GM19463 (cell line): ENCODE measurements around the gene KMT5C.
A peak's percentile ranks its signal among the peaks of the same experiment; 100 is the strongest.

Experiments used
- ATAC-seq: cut with Tn5 transposase; IDR thresholded peaks from one replicate; pipeline ENCODE4 v1.9.1; 2021; ENCODE audit warnings: mild to moderate bottlenecking, moderate library complexity; ENCODE audit not compliant: unreplicated experiment

Gene KMT5C

DNA sequence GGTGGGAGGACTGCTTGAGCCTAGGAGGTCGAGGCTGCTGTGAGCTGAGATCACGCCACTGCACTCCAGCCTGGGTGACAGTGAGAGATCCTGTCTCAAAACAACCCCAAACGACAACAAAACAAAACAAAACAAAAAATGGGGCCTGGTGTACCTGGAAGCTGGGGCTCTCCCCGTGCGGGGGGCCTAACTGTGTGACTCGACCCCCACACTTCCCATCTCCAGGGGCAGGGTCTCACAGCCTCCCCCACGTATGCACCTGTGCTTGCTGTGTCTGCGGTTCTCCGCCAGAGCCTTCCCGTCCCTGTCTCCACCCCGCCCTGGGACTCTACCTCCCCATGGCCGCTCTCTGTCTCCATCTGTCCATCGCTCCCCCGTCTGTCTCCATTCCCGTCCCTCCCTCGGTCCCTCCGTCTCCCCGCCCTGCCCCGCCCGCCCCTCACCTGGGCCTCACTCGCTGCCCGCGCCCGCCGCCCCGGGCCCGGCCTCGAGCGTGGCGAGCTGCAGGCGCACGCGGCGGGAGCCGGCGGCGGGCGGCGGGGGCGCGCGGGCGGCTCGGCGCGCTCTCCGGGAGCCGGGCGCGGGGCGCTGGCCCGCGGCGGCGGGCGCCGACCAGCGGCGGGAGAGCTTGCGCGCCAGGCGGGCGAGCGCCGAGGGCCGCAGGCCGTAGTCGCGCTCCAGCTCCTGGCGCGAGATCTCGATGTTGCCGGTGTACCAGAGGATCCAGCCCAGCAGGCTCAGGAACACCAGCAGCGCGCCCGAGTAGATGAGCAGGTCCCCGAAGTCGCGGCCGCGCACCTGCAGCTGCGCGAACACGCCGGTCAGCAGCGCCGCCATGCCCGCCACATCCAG is 43.8 kb downstream of the KMT5C start:
- ATAC-seq: no peak

DNA sequence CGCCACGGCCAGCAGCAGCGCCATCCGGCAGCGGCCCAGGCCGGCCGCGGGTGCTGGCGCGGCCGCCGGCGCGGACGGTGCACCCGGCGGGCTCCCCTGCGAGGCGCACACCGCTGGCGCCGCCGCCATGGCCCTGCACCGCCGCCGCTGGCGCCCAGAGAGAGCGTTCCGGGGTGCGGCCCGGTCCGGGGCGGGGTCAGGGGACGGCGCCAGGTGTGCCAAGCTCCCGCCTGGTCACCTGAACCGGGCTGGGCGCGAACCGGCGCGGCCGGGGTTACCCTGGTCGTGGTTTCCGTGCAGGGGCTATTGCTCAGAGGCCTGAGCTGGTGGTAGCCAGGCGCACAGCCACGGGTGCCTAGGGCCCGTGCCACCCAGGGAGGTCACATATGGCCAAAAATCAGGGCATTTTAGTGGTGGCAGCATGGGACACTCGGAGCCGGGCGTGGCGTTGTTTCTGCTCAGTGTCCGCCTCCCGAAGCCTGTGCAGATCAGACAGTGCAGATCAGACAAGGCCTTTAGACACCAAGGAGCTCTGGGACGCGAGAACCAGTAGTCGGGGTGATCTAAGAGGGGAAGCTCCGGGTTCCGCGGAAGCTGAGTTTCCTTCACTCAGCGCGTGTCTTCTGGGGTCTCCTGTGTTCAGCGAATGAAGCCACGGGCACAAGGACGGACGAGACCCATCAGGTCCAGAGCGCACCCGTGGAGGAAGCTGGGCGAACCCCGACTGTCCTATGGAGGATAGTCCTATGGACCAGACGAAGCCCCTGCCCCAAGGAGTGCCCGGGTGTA is 44.6 kb downstream of the KMT5C start, which contains the start of gene TMEM238:
Gene TMEM238, minus strand, starts transcription at position 162 of the 789 bp plus-strand sequence. Its CDS starts 33 bp downstream, at position 129.
- no peak for ATAC-seq

DNA sequence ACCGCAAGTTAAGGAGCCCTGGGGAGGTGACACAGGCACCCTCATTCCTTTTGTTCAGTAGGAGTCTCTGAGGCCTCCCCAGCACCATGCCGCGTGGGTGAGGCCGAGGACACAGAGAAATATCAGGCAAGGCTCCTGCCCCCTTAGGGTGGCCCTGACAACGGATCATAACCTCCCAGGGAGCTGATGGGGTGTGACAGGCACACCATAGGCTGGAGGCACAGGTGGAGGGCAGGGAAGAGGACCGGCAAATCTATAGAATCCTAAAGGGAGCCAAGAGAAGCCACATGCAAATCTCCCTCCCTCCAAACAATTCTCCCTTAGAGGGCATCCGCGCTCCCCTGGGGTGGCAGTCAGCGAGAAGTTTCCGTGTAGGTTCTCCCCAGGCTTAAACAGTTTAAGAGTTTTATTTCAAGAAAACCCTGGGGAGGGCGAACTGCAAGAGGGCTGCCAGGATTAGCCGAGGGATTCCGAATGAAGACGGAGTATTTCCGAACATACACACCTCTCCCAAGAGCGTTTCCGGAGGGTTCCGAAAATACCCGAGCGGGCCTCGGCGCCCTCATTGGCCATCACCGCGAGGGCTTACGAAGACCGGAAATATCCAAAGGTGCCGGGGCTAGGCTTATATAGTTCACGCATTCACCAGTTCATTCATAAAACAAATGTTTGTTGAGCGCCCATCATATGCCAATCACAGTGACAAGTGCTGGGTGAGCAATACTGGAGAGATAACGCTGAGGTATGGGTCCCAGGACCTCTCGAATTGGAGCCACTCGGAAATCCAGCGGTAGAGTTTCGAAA is 45.4 kb downstream of the KMT5C start:
- peak; percentile 46 for ATAC-seq

DNA sequence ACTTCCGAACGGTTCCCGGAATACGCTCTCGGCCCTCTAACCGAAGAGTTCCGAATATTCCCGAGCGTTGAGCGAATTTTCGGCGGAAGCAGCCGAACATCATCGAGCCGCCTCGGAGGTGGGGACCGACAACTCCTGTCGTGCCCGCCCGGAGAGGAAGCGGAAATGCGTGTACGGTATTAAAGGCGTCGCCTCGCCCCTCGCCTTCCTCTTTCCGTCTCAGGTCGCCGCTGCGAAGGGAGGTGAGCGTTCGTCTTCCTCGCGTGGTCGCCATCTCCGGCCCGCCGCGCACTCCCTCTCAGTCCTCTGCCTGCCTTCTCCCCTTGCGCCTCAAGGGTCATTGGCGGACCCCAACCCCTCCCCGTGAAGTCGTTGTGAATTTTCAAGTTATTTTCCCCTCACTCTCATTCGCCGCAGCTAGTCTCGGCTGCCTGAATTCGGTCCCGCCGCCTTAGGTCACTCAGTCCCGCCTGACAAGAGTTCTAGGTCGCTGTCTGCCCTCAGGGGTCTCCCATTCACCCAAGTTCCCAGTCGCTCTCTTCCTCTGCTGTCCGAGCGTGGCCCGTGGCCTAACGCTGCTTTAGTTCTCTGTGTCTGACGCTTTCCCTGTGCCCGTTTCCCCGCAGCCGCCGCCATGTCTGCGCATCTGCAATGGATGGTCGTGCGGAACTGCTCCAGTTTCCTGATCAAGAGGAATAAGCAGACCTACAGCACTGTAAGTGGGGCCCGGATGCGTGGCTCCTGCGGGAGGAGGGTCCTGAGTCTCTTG is 46.2 kb downstream of the KMT5C start, which contains the start of gene RPL28:
Gene RPL28, plus strand, starts transcription at position 209 of the 769 bp plus-strand sequence. Its CDS starts 426 bp downstream, at position 635.
- peak; percentile 65 for ATAC-seq

DNA sequence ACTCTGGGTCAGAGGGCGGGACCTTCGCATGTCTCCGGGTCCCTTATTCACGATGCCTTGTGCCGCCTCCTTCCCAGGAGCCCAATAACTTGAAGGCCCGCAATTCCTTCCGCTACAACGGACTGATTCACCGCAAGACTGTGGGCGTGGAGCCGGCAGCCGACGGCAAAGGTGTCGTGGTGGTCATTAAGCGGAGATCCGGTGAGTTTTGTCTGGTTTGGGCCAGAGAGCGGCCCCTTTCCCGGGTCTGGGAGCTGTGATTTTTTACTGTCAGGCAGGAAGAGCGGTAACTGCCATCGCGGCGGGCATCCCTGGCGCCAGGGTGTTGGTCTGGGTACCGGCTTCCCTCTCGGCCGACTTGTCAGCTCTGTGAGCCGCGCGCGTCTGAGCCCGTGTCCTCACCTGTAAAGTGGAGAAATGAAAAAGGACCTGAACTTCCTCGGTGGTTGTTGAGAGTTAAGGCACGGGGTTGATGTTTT is 46.9 kb downstream of the KMT5C start:
- ATAC-seq: no peak

DNA sequence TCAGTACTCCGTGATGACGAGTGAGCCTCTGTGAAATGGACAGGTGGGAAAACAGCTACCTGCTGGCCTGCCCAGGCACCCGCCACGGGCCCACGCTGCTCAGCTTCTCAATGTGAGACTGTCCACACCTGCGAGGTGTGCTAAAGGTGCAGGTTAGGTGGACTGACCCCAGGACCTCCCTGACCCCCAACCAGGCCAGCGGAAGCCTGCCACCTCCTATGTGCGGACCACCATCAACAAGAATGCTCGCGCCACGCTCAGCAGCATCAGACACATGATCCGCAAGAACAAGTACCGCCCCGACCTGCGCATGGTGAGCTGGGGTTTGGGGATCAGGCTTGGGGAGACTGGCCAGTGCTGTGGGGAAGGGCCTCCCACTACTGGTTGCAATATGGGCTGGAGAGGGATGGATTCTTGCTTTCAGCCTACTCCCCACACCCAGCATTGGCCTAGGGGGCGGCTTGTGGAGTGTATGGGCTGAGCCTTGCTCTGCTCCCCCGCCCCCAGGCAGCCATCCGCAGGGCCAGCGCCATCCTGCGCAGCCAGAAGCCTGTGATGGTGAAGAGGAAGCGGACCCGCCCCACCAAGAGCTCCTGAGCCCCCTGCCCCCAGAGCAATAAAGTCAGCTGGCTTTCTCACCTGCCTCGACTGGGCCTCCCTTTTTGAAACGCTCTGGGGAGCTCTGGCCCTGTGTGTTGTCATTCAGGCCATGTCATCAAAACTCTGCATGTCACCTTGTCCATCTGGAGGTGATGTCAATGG is 48.2 kb downstream of the KMT5C start:
- no peak for ATAC-seq

DNA sequence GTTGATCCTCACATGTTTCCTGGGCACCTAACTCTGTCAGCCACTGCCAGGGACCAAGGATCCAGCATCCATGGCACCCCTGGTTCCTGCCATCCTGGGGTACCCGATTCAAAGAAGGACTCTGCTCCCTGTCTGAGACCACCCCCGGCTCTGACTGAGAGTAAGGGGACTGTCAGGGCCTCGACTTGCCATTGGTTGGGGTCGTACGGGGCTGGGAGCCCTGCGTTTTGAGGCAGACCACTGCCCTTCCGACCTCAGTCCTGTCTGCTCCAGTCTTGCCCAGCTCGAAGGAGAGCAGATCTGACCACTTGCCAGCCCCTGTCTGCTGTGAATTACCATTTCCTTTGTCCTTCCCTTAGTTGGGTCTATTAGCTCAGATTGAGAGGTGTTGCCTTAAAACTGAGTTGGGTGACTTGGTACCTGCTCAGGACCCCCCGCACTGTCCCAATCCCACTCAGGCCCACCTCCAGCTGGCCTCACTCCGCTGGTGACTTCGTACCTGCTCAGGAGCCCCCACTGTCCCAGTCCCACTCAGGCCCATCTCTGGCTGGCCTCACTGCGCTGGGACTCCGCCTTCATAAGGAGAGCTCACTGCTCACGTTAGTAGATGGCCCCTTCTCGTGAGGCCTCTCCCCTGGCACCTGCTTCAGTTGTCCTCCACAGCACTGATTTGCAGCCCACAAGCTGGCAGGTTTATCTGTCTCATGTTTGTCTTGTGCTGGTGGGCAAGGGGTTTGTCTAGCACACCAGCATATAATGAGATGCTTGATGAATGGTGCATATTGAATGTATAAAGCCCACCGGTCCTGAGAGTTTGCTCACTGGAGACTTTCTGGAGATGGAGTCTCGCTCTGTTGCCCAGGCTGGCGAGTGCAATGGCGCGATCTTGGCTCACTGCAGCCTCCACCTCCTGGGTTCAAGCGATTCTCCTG is 50.0 kb downstream of the KMT5C start:
- ATAC-seq: no peak

DNA sequence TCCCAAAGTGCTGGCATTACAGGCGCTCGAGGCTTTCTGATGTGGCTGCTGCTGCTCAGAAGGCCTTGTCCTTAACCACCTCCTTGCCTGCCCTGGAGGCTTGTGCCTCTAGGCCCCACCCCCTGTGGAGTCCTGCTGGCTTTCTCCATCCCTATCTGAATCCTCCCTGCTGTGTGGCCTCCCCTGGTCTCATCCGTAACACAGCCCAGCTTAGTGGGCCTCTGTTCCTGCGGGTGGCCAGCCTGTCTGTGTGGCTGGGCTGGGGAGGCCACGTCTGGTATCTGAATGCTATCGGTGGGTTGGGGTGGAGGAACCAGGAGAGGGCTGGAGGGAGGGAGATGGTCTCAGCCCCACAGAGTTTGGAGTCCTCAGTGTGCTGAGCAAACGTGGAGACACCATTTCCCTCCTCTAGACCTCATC is 50.8 kb downstream of the KMT5C start:
- ATAC-seq: no peak

DNA sequence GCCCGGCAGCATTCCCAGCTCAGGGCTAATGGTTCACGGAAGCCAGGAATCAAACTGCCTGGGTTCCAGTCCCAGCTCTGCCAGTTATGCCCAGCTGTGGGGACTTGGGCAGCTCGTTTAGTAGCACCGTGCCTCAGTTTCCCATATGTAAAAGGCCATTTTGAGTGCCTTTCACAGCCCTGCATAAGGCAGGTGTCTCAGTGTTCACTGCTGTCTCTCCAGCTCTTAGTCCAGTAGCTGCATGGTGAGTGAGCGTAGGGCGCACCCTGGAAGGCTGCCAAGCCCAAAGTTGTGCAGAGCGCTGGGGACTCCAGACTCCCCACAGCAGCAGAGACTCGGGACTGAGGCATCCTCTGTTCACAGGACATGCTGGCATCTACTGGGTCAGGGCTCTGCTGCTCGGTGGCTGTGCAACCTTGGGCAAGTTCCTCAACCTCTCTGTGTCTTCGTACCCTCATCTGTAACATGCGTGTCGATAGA is 51.6 kb downstream of the KMT5C start:
- no peak for ATAC-seq

DNA sequence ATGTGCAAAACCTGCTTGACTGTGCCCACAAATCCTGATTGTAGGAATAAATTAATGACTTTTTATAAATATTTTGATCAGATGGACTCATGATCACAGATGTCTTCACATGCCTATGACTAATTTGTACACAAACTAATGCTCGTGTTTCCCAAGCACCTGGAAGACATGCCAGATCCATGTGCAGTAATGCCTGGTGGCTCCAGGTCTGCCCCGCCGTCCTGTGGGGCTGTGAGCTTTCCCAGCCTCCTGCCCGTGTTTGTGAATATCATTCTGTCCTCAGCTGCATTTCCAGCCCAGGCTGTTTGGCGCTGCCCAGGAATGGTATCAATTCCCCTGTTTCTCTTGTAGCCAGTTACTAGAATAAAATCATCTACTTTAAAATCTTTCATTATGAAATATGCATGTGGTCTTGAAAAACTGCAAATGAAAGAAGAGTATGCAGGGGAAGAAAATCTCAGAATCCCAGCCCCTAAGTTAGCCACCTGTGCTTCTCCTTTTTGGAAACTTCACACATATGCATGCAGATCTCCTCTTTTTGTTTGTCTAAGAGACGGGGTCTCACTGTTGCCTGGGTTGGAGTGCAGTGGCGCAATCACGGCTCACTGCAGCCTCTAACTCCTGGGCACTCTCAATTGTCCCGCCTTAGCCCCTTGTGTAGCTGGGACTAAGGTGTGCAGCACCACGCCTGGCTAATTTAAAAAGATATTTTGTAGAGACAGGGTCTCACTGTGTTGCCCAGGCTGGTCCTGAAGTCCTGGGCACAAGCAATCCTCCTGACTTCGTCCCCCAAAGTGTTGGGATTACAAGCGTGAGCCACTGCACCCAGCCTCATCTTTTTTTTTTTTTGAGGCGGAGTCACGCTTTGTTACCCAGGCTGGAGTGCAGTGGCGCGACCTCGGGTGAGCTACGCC is 52.3 kb downstream of the KMT5C start:
- no peak for ATAC-seq

DNA sequence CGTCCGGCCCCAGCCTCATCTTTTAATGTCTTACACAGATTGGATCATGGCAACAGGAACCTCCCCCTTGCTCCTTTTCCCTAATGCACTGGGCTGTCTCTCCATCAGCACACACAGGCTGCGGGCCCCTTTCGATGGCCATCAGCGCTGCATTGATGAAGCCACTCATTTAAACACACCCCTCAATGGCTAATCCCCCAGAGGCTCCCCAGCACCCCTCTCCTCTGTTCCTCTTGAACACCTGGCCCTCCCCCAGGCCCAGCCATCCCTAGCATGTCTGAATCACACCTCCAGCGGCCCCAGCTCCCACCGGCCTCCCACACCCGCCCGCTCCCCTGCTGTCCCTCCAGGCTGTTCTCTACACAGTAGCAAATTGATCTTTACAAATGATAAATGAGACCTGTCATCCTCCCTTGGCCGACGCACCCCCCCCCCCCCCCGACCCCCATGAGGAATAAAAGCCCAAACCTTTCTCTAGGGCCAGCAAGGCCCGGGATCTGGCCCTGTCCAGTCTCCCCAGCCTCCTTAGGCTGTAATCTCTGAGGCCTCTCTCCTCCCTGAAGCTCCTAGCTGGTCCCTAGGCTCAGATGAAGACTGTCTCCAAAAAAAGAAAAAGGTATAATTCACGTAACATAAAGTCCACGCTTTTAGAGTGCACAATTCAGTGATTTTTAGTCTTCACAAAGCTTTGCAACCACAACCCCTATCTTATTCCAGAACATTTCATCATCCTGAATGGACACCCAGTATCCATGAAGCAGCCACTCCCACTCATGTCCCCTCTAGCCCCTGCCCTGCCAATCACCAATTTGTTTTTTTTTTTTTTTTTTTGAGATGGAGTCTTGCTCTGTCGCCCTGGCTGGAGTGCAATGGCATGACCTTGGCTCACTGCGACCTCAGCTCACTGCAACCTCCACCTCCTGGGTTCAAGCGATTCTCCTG is 53.4 kb downstream of the KMT5C start:
- no peak for ATAC-seq
